Activated CD4-positive, alpha-beta memory T cell treated with anti-CD3 and anti-CD28 coated beads for 36 hours (primary cell): ENCODE data around the gene EME1. TPM values are rescaled to one million over a fixed set of nuclear protein-coding genes. Genes with fewer than 3 reads are reported as not detected.

Source experiments
- CTCF ChIA-PET: fragments of 350-600 bp; sonication (Branson Sonifier 250); formaldehyde crosslinking; loops from one replicate; lab custom pipeline; 2021; ENCODE audit warnings: antibody characterized with exemption, inconsistent platforms; lab: Charles Lee
- POLR2A ChIA-PET: fragments of 350-600 bp; sonication (Branson Sonifier 250); formaldehyde crosslinking; loops from one replicate; lab custom pipeline; 2021; ENCODE audit warnings: antibody characterized with exemption; lab: Charles Lee
- DNase-seq: peaks from one replicate; pipeline ENCODE4 v3.0.0-alpha.2; 2020
- H3K27ac Mint-ChIP-seq: one replicate; pipeline ENCODE4 v1.8.0; 2021; ENCODE audit warnings: mixed read lengths
- H3K27me3 Mint-ChIP-seq: one replicate; pipeline ENCODE4 v1.8.0; 2021; ENCODE audit warnings: mixed read lengths
- H3K36me3 Mint-ChIP-seq: one replicate; pipeline ENCODE4 v1.8.0; 2021; ENCODE audit warnings: mixed read lengths
- H3K4me1 Mint-ChIP-seq: one replicate; pipeline ENCODE4 v1.8.0; 2021; ENCODE audit warnings: low read depth, mixed read lengths
- H3K4me3 Mint-ChIP-seq: one replicate; pipeline ENCODE4 v1.8.0; 2021; ENCODE audit warnings: mild to moderate bottlenecking, mixed read lengths
- H3K9me3 Mint-ChIP-seq: one replicate; pipeline ENCODE4 v1.8.0; 2021; ENCODE audit warnings: mixed read lengths
- intact Hi-C: fragments of 100-400 bp; cut with micrococcal nuclease; formaldehyde crosslinking; loops from one replicate; pipeline ENCODE4 v1.15.1; 2023
- total RNA-seq, 2 experiments: library from RNA; stranded (reverse); gene quantifications; one replicate each; pipeline ENCODE4 v1.2.3, GENCODE V29; 2021

Gene EME1
- total RNA-seq, 2 experiments from 2014 or later: 47.7 to 48.1 TPM

DNA sequence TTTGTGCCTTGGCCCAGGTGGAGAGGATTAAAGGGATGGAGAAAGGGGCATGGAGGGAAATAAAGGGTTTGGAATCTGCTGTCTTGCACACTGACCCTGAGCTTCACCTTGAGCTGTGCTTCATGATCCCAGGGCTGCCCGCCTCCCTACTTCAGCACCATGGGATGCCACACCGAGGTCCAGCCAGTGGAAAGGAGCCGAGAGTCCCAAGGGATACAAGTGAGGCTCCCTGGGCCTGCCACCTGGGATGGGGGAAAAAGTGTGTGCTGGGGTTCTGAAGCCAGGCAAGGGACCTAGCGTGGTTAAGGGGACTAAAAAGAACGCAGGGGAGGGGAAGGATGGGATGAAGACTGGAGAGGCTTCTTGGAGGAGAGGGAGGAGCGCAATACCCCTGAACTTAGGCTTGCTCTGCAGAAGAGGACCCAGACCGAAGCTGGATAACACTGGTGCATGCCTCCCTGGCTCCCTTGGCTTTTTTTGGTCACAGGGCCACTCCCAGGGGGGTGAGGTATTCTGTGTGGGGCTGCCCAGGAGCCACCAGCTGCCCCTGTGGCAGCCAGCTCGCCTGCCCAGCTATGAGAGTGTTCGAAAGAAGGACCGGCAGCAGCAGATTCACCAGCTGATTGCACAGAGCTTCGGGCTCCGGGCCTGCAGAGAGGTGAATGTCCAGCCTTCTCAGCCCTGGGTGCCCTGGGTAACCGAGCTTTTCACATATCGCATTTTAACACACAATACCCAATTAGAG lies 7.2 kb upstream of the EME1 start:
- H3K36me3 Mint-ChIP-seq: peaks cover 20% of the 10 kb centered on the region
- no peaks in the 10 kb centered on the region for H3K27me3 Mint-ChIP-seq

DNA sequence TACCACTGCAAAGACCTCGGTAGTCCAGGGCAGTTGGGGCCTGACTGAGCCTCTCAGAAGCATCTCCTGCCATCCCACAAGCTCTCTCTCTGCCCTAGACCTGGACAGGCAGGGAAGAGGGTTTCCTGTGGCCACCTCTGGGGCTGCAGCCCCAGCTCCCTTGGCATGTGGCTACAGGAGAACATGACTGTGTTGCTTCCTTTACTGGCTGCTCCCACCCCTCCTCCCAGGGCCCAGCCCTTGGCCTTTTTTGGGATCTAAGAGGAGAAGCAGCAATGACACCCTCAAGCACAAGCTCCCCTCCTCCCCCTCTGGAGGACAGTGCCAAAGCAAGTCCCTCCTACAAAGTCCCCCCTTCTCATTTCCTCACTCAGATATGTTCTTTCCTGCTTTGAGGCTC lies 5.6 kb upstream of the EME1 start:
- Mint-ChIP-seq H3K36me3 (peaks cover 28% of the 10 kb centered on the region), H3K4me1 (peaks cover 23% of the 10 kb centered on the region), H3K27ac (no peak overlapping the region), H3K27me3 (no peaks in the 10 kb centered on the region), H3K4me3 (no peak overlapping the region), H3K9me3 (no peaks in the 10 kb centered on the region)
- ChIA-PET CTCF (interaction anchor here (1.8 kb wide), 1 partner anchor 71 kb away, joined by 5 read pairs; no protein-coding TSS in a partner anchor), POLR2A (no interaction called here)
- intact Hi-C loops: no loop called here
- DNase-seq: no peak

More for the DNA sequence above, 7.2 kb upstream of the EME1 start:
- no peak for DNase-seq
- intact Hi-C loops: no loop called here
- Mint-ChIP-seq H3K4me1 (peaks cover 17% of the 10 kb centered on the region), H3K27ac (no peak overlapping the region), H3K4me3 (no peak overlapping the region), H3K9me3 (no peaks in the 10 kb centered on the region)
- POLR2A ChIA-PET: interaction anchor here (0.6 kb wide), 1 partner anchor 31 kb away, joined by 3 read pairs; the partner anchor contains the start of gene LRRC59
- CTCF ChIA-PET: interaction anchor here (2.2 kb wide), 1 partner anchor 17 kb away, joined by 6 read pairs; no protein-coding TSS in a partner anchor

DNA sequence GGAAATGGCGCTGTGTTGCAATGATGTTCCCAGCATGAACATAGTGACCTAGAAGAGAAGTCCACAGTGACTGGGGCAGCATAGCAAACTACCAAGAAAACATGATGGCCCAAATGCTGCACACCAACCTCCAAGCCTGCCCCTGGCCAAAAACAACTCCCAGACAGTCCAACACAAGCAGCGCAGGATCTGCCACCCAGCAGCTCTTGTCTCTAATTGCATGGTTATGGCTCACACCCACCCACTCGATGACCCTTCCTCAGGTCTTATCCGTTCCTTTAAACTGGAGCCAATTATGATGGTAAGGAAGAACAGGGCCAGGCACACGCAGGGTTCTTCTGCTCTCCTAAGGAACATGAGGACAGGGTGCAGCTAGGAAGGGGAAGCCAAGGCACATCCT lies 3.0 kb upstream of the EME1 start:
- intact Hi-C loops: no loop called here

DNA sequence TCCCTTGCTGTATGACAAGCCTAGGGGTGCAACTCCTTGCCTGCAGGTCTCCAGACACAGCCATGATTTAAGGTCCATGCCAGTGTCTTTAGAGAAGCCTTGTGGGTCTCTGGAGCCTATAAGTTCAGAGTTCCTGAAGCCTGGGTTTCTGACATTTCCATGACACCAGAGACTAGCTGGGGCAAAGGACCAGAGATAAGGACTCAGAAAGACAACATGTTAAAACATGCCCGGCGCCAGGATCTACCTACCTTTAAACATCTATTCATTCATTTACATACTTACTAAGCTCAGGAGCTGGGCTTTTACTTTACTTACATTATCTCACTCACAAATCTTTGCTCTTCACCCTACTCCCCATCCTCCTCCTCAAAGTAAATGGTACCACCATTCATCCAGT lies 1.5 kb upstream of the EME1 start:
- intact Hi-C loops: no loop called here
- CTCF ChIA-PET: interaction anchor here (3.9 to 5.9 kb wide), 2 partner anchors 9 to 26 kb away, joined by 27 to 50 read pairs; partner anchors contain the start of gene LRRC59

More for the DNA sequence above, 3.0 kb upstream of the EME1 start:
- no peaks in the 10 kb centered on the region for H3K27me3 Mint-ChIP-seq
- DNase-seq: no peak
- H3K36me3 Mint-ChIP-seq: peaks cover 38% of the 10 kb centered on the region
- CTCF ChIA-PET: interaction anchor here (0.6 to 5.9 kb wide), 3 partner anchors 7 to 282 kb away, joined by 3 to 50 read pairs (median 4); no protein-coding TSS in a partner anchor
- H3K4me3 Mint-ChIP-seq: peak overlapping the region; percentile 12
- H3K27ac Mint-ChIP-seq: no peak overlapping the region
- H3K4me1 Mint-ChIP-seq: peaks cover 28% of the 10 kb centered on the region
- no peaks in the 10 kb centered on the region for H3K9me3 Mint-ChIP-seq
- POLR2A ChIA-PET: no interaction called here

DNA sequence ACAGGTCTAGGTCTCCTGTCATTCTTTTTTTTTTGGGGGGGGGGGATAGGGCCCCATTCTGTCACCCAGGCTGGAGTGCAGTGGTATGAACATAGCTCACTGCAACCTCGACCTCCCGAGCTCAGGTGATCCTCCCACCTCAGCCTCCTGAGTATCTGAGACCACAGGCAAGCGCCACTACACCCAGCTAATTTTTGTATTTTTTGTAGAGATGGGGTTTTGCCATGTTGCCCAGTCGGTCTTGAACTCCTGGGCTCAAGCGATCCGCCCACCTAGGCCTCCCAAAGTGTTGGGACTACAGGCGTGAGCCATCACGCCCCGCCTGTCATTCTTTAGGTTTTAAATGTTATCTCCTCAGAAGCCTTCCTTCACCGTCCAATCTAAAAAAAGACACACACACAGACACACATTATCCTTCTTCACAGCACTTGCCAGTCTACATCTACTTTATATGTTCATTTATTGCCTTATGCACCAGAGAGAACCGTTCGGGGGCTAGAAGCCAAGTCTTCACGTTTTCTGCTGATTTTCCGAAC lies 739 bp upstream of the EME1 start:
- H3K27me3 Mint-ChIP-seq: no peaks in the 10 kb centered on the region
- intact Hi-C loops: loop anchor here (2.0 kb wide), 1 partner anchor 25 kb away; the partner anchor contains the start of gene LRRC59
- peak overlapping the region; percentile 99 for H3K27ac Mint-ChIP-seq
- no peaks in the 10 kb centered on the region for H3K9me3 Mint-ChIP-seq
- H3K4me3 Mint-ChIP-seq: peak overlapping the region; percentile 97
- POLR2A ChIA-PET: interaction anchor here (1.0 to 3.0 kb wide), 4 partner anchors 20 to 27 kb away, joined by 3 to 17 read pairs (median 4); partner anchors contain the start of genes LRRC59 and XYLT2
- peaks cover 46% of the 10 kb centered on the region for H3K36me3 Mint-ChIP-seq
- no peak for DNase-seq
- CTCF ChIA-PET: interaction anchor here (3.9 to 5.9 kb wide), 2 partner anchors 10 to 25 kb away, joined by 27 to 50 read pairs; partner anchors contain the start of gene LRRC59
- H3K4me1 Mint-ChIP-seq: peaks cover 28% of the 10 kb centered on the region

More for the DNA sequence above, 1.5 kb upstream of the EME1 start:
- Mint-ChIP-seq H3K4me3 (peak overlapping the region; percentile 97), H3K27ac (peak overlapping the region; percentile 42), H3K4me1 (peaks cover 28% of the 10 kb centered on the region), H3K36me3 (peaks cover 43% of the 10 kb centered on the region), H3K27me3 (no peaks in the 10 kb centered on the region), H3K9me3 (no peaks in the 10 kb centered on the region)
- POLR2A ChIA-PET: interaction anchor here (1.5 to 3.0 kb wide), 2 partner anchors 9 to 25 kb away, joined by 3 to 17 read pairs; partner anchors contain the start of gene LRRC59
- no peak for DNase-seq

DNA sequence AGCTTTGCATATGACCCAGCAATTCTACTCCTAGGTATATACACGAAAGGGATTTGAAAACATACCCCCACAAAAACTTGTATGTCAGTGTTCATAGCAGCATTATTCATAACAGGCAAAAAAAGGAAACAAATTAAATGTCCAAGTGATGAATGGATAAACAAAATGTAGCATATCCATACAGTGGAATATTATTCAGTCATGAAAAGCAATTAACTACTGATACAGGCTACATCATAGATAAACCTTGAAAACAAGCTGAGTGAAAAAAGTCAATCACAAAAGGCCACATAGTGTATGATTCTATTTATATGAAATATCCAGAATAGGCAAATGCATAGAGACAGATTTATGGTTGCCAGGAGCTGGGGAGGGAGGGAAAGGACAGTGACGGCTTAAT lies 676 bp downstream of the EME1 start:
- H3K27me3 Mint-ChIP-seq: no peaks in the 10 kb centered on the region
- peak overlapping the region; percentile 99 for H3K27ac Mint-ChIP-seq
- H3K9me3 Mint-ChIP-seq: no peaks in the 10 kb centered on the region
- CTCF ChIA-PET: interaction anchor here (0.7 to 5.9 kb wide), 3 partner anchors 11 to 128 kb away, joined by 3 to 50 read pairs (median 27); partner anchors contain the start of gene LRRC59
- intact Hi-C loops: loop anchor here (2.0 kb wide), 1 partner anchor 23 kb away; the partner anchor contains the start of gene LRRC59
- DNase-seq: no peak
- H3K36me3 Mint-ChIP-seq: peaks cover 46% of the 10 kb centered on the region
- H3K4me3 Mint-ChIP-seq: peak overlapping the region; percentile 97
- peaks cover 28% of the 10 kb centered on the region for H3K4me1 Mint-ChIP-seq
- POLR2A ChIA-PET: interaction anchor here (0.8 to 3.0 kb wide), 7 partner anchors 11 to 53 kb away, joined by 3 to 17 read pairs (median 4); partner anchors contain the start of genes ACSF2 and LRRC59

DNA sequence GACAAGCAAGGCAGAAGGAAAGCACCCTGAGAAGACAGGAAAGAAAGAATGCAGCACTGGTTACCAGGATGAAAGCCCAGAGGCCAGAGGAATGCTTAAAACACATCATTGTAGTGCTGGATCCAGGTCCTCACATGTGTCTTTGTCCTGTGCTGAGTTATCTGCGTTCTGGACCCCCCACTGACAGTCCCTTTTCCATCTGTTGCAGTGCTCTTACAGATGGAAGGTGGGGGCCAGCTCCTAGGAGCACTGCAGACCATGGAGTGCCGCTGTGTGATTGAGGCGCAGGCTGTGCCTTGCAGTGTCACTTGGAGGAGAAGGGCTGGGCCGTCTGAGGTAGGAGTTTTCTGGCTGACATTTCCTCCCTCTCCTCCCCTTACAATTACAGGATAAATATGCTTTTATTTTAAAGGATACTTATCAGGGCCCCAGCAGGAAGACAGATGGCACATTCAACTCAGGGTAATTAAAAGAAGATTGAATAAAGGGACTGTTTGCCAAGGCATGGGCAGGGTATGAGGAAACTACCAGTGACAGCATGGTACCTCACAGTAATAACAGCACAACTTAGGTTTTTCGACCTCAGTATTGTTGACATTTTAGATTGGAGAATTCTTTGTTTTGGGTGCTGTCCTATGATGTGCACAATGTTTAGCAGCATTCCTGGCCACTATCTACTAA lies 3.0 kb downstream of the EME1 start:
- DNase-seq: no peak
- peaks cover 61% of the 10 kb centered on the region for H3K36me3 Mint-ChIP-seq
- no peak overlapping the region for H3K4me3 Mint-ChIP-seq
- no peaks in the 10 kb centered on the region for H3K27me3 Mint-ChIP-seq
- H3K9me3 Mint-ChIP-seq: no peaks in the 10 kb centered on the region
- peaks cover 20% of the 10 kb centered on the region for H3K4me1 Mint-ChIP-seq
- H3K27ac Mint-ChIP-seq: no peak overlapping the region
- intact Hi-C loops: no loop called here
- ChIA-PET CTCF (interaction anchor here (1.4 to 2.2 kb wide), 3 partner anchors 14 to 22 kb away, joined by 6 to 11 read pairs (median 6); partner anchors contain the start of gene LRRC59), POLR2A (interaction anchor here (1.0 kb wide), 1 partner anchor 51 kb away, joined by 3 read pairs; no protein-coding TSS in a partner anchor)

DNA sequence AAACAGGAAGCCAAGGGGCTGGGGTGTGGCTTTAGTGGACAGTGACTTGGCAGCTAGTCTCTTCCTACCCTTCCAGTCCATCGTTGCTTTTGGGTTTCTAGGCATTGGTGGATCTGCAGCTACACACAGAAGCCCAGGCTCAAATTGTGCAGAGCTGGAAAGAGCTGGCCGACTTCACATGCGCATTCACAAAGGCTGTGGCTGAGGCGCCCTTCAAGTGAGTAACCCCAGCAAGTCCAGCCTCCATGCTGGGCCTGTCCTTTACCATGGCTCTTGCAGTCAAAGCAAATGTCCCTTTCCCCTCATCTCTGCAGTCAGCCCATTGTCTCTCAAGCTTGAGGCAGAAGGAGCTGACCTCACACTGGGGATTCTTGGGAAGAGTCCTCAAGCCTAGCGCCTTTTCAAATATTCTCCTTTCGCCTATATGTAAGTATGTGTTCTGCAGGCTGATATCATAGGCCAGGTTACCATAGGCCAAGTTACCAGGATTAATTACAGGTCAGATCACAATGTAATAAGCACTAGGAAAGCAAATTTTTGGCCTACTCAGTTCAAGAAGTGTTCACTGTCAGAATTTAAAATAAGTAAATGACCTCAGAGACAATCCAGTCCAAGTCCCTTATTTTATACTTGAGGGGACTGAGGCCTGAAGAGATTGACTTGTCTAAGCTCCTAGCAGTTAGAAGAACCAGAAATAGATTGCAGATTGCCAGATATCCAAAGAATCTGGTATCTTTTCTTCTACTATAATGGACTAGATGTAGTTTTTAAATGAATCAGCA lies 6.5 kb downstream of the EME1 start:
- CTCF ChIA-PET: interaction anchor here (1.5 to 5.7 kb wide), 2 partner anchors 17 to 18 kb away, joined by 8 to 37 read pairs; partner anchors contain the start of gene LRRC59
- Mint-ChIP-seq H3K27me3 (no peaks in the 10 kb centered on the region), H3K4me3 (no peak overlapping the region), H3K4me1 (no peaks in the 10 kb centered on the region), H3K9me3 (no peaks in the 10 kb centered on the region), H3K27ac (no peak overlapping the region), H3K36me3 (peaks cover 61% of the 10 kb centered on the region)
- POLR2A ChIA-PET: interaction anchor here (0.9 kb wide), 1 partner anchor 13 kb away, joined by 3 read pairs; no protein-coding TSS in a partner anchor
- DNase-seq: no peak
- intact Hi-C loops: no loop called here

DNA sequence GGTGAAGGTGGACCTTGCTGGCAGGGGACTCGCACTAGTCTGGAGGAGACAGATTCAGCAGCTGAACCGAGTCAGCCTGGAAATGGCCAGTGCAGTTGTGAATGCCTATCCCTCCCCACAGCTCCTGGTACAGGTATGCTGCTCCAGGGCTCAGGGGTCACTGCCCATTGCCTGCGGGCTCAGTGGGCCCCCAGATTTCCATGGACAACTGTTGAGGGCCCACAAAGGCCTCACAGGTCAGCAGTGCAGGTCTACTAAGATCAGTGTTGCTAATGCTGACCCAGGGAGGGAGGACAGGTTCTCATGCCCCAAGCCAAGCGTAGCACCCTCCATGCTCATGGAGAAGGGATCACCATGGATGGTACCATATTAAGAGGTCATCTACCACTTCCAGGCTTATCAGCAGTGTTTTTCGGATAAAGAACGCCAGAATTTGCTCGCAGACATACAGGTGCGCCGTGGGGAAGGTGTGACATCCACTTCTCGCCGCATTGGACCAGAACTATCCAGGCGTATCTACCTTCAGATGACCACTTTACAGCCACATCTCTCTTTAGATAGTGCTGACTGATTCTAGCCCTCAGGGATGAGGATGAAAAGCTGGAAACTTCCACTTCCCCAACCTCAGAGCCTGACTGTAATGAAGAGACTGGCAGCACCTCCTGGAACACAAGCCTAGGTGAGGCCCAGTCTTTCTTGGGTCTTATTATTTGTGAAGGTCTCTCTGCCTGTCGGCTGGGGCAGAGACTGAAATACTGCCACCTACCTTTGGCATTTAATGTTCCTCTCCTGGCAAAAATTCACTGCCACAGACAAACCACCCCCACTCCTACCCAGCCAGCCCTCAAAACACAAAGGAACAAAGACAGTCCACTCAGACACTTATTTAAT lies 7.6 kb downstream of the EME1 start:
- Mint-ChIP-seq H3K36me3 (peaks cover 63% of the 10 kb centered on the region), H3K4me3 (no peak overlapping the region), H3K27ac (no peak overlapping the region), H3K9me3 (no peaks in the 10 kb centered on the region), H3K4me1 (no peaks in the 10 kb centered on the region), H3K27me3 (no peaks in the 10 kb centered on the region)
- intact Hi-C loops: no loop called here
- no peak for DNase-seq
- ChIA-PET POLR2A (interaction anchor here (0.9 kb wide), 1 partner anchor 11 kb away, joined by 3 read pairs; no protein-coding TSS in a partner anchor), CTCF (interaction anchor here (0.7 to 5.7 kb wide), 5 partner anchors 10 to 18 kb away, joined by 3 to 37 read pairs (median 8); partner anchors contain the start of gene LRRC59)

DNA sequence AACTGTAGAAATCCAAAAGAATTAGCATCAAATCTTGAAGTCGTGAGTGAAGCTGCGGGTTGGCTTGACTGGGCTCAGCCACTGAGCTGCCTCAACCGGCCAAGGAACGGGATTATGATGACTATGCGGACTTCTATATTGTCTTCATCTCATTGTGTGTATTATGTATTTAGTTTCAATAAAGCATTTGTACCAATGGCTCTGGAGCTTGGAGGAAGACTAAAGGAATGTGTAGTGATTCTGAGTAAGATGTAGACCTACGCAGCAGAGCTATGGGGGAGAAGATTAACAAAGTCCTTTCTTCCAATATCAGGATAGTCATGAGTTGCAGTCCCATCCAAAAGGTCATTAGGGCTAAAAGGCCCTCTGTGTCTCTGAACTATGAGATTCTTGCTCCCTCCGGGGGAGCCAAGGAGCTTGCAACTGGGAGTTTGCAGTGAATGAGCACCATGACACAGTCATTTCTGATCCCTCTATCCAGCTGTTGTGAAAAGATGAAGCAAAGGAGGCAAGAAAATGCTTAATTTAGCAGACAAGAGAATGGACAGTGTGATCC lies 8.3 kb downstream of the EME1 start:
- peaks cover 63% of the 10 kb centered on the region for H3K36me3 Mint-ChIP-seq
- POLR2A ChIA-PET: no interaction called here

More for the DNA sequence above, 8.3 kb downstream of the EME1 start:
- no peaks in the 10 kb centered on the region for H3K4me1 Mint-ChIP-seq
- H3K4me3 Mint-ChIP-seq: no peak overlapping the region
- no peak overlapping the region for H3K27ac Mint-ChIP-seq
- intact Hi-C loops: no loop called here
- no peak for DNase-seq
- H3K27me3 Mint-ChIP-seq: no peaks in the 10 kb centered on the region
- H3K9me3 Mint-ChIP-seq: no peaks in the 10 kb centered on the region
- CTCF ChIA-PET: interaction anchor here (0.7 to 5.7 kb wide), 4 partner anchors 10 to 19 kb away, joined by 3 to 37 read pairs (median 16); partner anchors contain the start of gene LRRC59
